Loucy (cell line): Measurements from ENCODE around the gene AFAP1L1.

Experiments used
- EZH2phosphoT487 ChIP-seq: fragments of 200-600 bp; IDR thresholded peaks from 2 replicates; pipeline ENCODE4 v1.6.1; 2018; ENCODE audit warnings: antibody characterized with exemption, mild to moderate bottlenecking, moderate library complexity, borderline replicate concordance
- TF ChIP-seq, protein P1 (sequence below): fragments of 200-600 bp; sonication (generic); conservative IDR thresholded peaks from 2 replicates; pipeline ENCODE4 v1.5.1; 2014; ENCODE audit warnings: mild to moderate bottlenecking, antibody characterized with exemption, low read length

GRCh38 chr5:149223081-149223848 lies 48.4 kb upstream of the AFAP1L1 start:
- TF ChIP-seq, protein P1, sequence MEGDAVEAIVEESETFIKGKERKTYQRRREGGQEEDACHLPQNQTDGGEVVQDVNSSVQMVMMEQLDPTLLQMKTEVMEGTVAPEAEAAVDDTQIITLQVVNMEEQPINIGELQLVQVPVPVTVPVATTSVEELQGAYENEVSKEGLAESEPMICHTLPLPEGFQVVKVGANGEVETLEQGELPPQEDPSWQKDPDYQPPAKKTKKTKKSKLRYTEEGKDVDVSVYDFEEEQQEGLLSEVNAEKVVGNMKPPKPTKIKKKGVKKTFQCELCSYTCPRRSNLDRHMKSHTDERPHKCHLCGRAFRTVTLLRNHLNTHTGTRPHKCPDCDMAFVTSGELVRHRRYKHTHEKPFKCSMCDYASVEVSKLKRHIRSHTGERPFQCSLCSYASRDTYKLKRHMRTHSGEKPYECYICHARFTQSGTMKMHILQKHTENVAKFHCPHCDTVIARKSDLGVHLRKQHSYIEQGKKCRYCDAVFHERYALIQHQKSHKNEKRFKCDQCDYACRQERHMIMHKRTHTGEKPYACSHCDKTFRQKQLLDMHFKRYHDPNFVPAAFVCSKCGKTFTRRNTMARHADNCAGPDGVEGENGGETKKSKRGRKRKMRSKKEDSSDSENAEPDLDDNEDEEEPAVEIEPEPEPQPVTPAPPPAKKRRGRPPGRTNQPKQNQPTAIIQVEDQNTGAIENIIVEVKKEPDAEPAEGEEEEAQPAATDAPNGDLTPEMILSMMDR, result no peak
- no peak for TF ChIP-seq EZH2phosphoT487
